Coronary artery (tissue), 2 donors: ENCODE measurements around the gene TGFBR3.

Experiments used
- DNase-seq: peaks from one replicate; pipeline ENCODE4 v3.0.0-alpha.2; 2017; ENCODE audit warnings: low spot score
- H3K27ac ChIP-seq, 2 donors: fragments of 200-600 bp; sonication (generic); one replicate each; pipeline ENCODE4 v1.5.1; 2016 to 2019
- H3K4me3 ChIP-seq: fragments of 200-600 bp; sonication (generic); 2 replicates; pipeline ENCODE4 v1.5.1; 2016; ENCODE audit warnings: mild to moderate bottlenecking, moderate library complexity
- CTCF ChIP-seq: fragments of 200-600 bp; sonication (generic); IDR thresholded peaks from one replicate; pipeline ENCODE4 v1.5.1; 2019; ENCODE audit warnings: antibody characterized with exemption

The TGFBR3 gene

GRCh38 chr1:91885716-91886506 lies at the start of gene TGFBR3:
TSS of gene TGFBR3 (minus strand) at chr1:91886151. CDS start at chr1:91861531, 24,620 bp downstream.
- Histone ChIP-seq H3K27ac (peak within 1 kb of the TSS; percentile 67 to 91), H3K4me3 (peak within 1 kb of the TSS; percentile 81)
- DNase-seq: peak; percentile 96
- TF ChIP-seq CTCF: peak; percentile 36

- Histone ChIP-seq H3K4me3 (no peak overlapping the region), H3K27ac (no peak overlapping the region)
- no peak for DNase-seq
- TF ChIP-seq CTCF: no peak
Measured at GRCh38 chr1:91929250-91929649, 43.3 kb upstream of the TGFBR3 start.

- Histone ChIP-seq H3K27ac (no peak overlapping the region), H3K4me3 (no peak overlapping the region)
- DNase-seq: no peak
- TF ChIP-seq CTCF: no peak
Measured at GRCh38 chr1:91928026-91928425, 42.1 kb upstream of the TGFBR3 start.

- no peak for TF ChIP-seq CTCF
- Histone ChIP-seq H3K4me3 (no peak overlapping the region), H3K27ac (no peak overlapping the region)
- no peak for DNase-seq
Measured at GRCh38 chr1:91925644-91926435, 39.9 kb upstream of the TGFBR3 start.

GRCh38 chr1:91924146-91924545 lies 38.2 kb upstream of the TGFBR3 start:
- DNase-seq: no peak
- Histone ChIP-seq H3K27ac (no peak overlapping the region), H3K4me3 (no peak overlapping the region)
- no peak for TF ChIP-seq CTCF

GRCh38 chr1:91919962-91920361 lies 34.0 kb upstream of the TGFBR3 start:
- H3K4me3 ChIP-seq: no peak overlapping the region
- DNase-seq: no peak
- no peak for TF ChIP-seq CTCF
- no peak overlapping the region for H3K27ac ChIP-seq
